C4-2B (cell line): Measurements from ENCODE around the gene RB1.

Experiments
- H3K27ac ChIP-seq: fragments of 450-650 bp; 2 replicates; pipeline ENCODE4 v1.5.1; 2017
- CTCF ChIP-seq: fragments of 450-650 bp; conservative IDR thresholded peaks from 2 replicates; pipeline ENCODE4 v1.5.1; 2017; ENCODE audit warnings: mild to moderate bottlenecking
- ZFX ChIP-seq: fragments of 450-650 bp; IDR thresholded peaks from 2 replicates; pipeline ENCODE4 v1.6.1; 2017

RB1 gene

GRCh38 chr13:48316826-48317510 lies 13.4 kb downstream of the RB1 start:
- TF ChIP-seq CTCF, result no peak
- no peak for TF ChIP-seq ZFX
- H3K27ac ChIP-seq, result no peak overlapping the region

- TF ChIP-seq CTCF (no peak), ZFX (no peak)
- no peak overlapping the region for H3K27ac ChIP-seq
Measured at GRCh38 chr13:48317511-48318376, 14.2 kb downstream of the RB1 start.

GRCh38 chr13:48318377-48318811 lies 14.8 kb downstream of the RB1 start:
- TF ChIP-seq CTCF, result no peak
- TF ChIP-seq ZFX, result no peak
- H3K27ac ChIP-seq, result no peak overlapping the region

- no peak for TF ChIP-seq ZFX
- TF ChIP-seq CTCF, result no peak
- no peak overlapping the region for H3K27ac ChIP-seq
Measured at GRCh38 chr13:48318821-48319511, 15.4 kb downstream of the RB1 start.

GRCh38 chr13:48319531-48320398 lies 16.2 kb downstream of the RB1 start:
- TF ChIP-seq ZFX (no peak), CTCF (no peak)
- H3K27ac ChIP-seq, result no peak overlapping the region

GRCh38 chr13:48320399-48320790 lies 16.8 kb downstream of the RB1 start:
- no peak overlapping the region for H3K27ac ChIP-seq
- TF ChIP-seq CTCF (no peak), ZFX (no peak)
